GM18861 (cell line): ENCODE results near the gene KCNC4.

Experiments used
- ATAC-seq: cut with Tn5 transposase; IDR thresholded peaks from one replicate; pipeline ENCODE4 v1.9.1; 2021; ENCODE audit not compliant: unreplicated experiment

The KCNC4 gene

DNA sequence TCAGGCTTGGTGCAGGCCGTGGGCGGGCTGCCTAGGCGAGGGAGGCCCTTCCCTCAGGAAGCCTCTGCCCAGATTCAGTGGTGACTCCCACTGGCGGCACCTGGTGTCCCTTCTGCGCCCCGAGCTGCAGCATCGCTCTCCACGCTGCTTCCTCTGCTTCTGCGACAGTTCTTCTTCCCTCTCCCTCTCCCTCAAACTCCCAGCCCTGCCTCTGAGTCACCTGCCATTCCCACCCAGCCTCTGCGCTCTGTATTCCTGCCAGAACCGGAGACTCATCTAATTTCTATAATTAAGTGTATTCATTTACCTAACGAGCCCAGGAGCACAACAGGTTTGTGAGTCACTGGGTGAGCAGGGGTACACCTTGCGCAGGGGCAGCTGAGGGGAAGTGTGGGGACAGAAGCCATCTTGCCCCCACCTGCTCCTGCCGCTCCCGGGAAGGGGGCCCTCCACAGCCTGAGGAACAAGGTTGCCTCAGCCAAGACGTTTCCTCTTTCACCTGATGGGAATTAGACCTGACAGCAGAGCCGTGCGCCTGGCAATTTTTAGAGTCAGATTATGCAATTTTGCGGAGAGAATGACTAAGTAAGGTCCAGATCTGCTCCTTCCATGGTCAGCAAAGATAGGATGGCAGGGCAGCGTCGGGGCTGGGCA lies 19.4 kb downstream of the KCNC4 start:
- no peak for ATAC-seq

DNA sequence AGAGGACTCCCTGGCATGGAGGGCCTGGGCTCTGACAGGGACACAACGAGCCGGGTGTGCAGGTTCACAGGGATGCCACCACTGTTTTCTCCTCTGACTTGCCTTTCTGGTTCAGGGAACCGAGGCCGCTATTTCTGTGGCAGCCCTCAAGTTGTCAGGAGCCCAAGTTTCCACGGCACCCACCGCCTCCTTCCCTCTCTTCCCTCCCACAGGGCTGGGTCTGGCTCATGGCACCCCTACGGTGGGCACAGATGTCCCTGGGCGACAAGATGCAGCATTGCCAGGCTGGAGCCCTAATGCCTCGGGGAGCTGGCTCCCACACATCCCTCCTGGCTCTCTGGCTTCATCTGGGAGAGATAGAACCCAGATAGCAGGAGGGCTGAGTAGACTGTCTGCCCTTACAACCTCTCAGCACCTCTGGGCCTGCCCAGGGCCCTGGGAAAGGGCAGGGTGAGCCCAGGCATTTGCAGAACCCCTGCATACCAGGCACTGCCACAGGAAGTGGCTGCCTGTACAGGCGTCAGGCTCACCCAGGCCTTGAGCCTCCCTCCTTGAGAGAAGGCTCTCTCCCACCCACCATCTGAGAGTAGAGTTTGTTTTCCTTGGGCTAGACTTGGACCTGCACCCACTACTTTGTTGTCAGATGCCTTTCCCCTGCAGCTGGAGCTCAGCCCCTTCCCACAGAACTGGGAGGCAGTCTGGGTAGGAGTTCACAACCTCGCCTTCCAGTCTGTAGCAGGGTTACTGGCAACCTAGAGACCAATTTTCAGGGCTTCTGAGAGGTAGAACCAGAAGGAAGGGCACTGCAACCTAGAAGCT lies 20.5 kb downstream of the KCNC4 start:
- ATAC-seq: no peak

DNA sequence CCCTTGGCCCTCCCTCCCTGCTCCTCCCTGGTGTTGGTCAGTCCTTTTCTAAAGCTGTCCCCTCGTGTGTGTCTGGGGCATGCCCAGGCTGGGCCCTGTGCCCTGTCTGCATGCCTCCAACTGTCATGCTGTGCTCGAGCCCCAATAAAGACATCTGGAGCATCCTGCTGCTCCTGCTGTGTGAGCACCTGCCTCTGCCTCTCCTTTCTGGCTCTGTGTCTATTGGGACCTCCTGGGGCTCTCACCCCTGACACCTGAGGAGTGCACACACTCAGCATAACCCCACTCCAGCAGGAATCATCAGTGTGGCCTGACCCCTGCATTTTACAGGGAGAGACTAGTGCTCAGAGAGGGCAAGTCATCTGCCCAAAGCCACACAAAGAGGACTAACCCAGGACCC lies 23.7 kb downstream of the KCNC4 start:
- ATAC-seq: no peak

DNA sequence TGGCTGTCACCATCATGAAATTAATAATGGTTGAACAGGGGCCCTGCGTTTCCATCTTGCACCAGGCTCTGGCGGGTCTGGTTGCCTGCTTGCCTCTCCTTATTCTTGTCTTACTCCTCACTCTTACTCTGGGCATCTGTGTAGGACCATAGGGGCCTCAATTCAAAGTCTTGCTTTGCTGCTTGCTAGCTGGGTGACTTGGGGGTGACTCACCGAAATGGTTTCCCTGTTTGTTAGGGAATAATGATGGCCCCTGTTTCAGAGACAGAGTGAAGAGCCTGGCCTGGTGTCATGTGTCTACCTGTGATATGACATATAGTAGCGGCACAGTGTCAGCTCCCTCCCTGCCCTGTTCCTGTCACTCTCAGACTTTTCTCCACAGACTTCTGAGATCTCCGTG lies 24.6 kb downstream of the KCNC4 start:
- no peak for ATAC-seq

DNA sequence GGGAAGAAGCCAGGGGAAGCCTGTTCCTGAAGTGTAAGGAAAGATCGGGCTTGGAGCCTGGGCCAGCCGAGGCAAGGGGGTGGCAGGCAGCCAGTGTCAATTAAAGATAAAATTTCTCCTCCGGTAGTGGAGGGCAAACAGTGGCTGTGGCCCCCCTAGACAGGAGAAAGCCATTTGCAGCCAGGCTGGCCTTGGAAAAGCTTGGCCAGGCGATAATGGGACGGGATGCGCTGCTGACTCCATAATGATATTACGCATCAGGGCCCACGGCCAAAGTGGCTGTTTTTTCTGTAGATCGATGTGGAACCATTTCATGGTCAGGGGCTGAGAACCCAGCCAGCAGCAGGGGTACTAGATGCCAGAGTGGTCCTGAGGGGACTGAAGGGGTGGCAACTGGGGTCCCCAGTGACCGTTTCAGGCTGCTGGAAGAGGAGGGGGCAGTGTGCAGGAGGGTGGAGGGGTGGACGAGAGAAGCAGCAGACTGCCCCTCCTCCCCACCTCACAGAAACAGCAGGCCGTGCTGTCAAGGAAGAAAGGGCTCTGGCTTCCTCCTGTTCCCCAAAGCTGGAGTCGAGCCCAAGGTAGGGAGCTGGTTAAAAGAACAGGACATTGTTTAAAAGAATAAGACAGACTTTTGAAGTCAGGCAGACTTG lies 25.2 kb downstream of the KCNC4 start:
- no peak for ATAC-seq

DNA sequence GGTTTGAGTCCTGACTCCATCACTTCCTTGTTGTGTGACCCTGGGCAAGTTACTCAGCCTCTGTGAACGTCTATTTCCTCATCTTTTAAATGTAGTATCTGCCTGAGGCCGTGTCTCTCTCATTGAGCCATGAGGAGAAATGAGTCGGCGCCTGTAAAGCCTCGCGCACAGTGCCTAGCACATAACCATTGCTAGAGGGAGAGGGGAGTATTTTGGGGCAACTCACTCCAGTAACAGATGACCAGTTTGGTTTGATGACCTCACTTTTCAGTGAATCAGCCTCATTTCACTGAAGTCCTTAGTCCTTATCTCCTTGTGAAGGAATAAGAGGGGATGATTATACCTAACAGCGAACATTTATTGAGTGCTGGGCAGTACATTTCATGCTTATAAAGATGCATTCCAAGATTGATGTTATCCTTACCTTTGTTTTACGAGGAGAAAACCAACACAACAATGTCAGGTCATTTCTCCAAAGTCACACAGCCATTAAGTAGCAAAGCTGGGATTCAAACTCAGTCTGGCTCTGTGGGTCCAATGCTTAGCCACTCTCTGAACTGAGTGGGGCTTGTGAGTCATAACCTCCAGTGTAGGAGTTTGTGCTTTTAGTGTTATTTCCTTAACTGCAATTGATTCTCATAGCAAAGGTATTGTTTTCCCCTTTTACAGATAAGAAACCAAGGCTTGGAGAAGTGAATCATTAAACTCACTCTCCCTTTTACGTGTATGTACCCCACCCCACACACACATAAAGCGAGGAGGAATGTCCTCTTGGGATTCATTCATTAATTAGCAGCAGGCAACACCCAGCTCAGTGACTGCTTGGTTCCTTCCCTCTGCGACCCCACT lies 25.9 kb downstream of the KCNC4 start:
- ATAC-seq: no peak

DNA sequence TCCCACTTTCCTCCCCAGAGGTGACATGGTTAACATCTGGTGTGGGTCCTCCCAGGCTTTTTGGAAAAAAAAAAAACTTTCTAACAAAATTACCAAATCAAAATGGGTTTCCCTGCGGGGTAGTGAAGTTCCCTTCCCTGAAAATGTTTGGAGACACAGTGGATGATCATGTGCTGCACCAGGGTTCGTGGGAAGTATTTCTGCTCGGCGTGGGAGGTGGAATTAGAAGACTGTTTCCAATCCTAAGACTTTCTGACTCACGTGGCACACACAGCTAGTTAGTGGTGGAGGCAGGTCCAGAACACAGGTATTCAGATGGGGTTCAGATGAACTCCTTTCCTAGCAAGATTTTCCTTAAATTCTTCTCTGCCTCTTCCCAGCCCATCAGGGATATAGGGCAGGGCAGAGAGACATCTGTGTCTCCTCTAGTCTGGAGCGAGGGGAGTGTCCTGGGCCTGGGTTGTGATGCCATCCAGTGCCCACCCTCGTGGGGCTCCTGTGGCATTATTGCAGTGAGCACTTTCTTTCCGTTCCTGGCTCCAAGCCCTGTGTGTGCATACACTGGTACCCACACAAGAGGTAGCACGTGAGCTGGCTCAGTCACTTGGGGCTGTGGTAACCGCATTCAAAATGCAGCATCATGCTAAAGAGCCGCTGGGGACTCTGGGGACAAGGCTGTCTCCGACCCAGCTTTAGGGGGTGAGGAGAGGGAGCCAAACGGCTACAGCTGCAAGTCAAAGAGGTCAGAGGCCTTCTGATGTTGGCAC lies 27.5 kb downstream of the KCNC4 start:
- ATAC-seq: peak; percentile 57

DNA sequence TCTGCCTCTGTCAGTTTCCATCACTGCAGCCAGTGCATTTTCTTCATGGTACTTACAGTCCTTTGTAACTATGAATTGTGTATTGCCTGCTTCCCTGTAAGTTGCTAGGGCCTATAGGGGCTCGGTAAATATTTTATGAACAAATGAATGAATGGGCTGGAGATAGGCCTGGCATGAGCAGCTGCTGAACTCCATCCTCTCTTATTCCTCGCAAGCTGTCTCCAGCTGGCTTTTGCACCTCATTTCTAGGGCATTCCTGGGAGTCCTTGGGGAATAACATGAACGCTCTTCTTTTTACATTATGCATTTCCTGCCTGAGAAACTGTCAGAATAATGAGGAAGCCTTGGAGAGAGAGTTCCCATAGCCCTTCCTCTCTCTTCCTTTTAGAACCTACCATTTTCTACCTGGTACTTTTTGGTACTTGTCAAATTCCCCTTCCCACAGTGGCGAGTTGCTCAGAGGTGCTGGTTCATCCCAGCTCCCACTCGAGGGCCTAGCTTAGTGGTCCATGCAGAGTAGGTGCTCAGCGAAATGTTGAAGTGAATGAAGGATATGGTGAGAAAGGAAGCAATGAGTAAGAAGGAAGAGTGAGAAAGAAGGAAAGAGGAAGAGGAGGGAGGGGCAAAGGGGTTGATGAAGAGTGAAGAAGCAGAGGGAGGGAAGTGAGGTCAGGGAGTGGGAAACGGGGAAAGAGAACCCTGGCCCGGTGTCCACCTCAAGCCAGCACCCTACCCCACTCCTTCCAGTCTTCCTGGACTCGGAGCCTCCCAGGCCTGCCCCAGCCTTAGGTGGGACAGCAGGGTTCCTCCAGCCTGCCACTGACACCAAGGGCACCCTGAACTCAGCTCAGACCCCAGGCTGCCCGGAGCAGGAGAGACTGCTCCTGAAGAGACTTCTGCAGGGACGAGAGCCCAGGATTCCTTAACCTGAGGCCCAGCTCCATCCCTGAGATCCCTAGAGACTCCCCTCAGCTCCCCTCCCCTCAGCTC lies 29.6 kb downstream of the KCNC4 start:
- ATAC-seq: no peak

DNA sequence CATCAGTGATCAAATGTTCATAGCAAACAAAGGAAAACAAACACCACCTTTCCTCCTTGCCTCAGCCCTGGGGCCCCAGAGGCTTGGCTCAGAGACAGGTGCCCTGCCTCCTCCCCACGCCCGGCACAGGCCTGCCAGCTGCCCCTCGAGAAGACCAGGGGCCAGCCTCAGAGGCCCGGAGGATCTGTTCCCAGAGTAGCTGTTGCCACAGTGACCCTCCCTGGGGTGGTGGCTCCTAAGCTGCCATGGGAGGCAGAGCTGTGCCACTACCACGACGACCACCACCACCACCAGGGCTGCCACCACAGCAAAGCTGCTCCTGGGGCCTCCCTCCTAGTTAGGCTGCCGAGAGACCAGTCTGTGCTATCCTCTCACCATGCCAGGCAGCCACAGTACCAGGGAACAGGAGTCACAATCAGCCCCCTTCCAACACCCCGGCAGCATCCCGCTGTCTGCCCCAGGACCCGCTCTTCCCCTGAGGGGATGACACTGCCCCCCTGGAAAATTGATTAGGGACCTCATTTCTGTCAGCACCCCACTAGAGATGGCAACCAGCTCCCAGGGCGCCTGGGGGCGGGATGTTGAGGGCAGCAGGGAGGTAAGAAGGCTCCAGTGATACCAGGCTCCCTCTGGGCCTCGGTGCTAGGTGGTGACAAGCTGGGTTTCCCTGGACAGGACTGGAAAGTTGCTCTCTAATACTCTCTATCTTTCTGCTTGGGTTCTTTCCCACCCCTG lies 30.5 kb downstream of the KCNC4 start:
- ATAC-seq: no peak

DNA sequence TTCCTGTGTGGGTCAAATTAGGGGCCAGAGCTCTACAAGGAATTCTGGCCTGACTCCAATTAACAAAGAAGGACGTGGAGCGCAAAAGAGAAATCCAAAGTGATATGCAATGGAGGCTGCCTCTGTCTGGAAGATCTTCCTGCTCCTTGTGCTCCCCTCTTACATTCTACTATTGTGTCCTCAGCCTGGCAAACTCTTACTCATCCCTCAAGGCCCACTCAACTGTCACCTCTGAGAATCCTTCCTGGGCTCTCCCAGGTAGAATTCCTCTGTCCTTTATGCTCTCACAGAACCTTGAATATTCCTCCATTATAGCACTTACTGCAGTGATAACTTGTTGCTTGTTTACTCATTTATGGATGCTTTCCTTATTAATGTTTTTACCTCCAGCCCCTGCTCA lies 31.4 kb downstream of the KCNC4 start:
- ATAC-seq: no peak

DNA sequence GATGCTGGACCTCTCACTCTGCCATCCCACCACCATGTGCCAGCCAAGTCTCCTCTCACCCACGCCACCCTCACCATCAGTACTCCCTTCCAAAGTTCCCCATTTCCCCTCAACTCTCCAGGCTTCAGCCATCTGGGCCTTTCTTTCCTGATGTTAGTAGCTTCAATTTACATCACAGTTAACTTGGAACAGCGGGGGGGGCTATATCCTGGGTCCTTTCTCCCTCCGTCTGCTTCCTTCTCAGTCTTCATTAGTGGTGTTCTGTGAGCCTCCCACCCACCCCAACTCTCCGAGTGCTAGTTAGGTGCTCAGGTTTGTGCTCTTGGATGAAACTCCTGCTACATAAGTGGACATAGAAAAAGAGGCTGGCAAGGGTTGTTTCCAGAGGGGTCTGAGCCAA lies 31.9 kb downstream of the KCNC4 start:
- ATAC-seq: no peak

DNA sequence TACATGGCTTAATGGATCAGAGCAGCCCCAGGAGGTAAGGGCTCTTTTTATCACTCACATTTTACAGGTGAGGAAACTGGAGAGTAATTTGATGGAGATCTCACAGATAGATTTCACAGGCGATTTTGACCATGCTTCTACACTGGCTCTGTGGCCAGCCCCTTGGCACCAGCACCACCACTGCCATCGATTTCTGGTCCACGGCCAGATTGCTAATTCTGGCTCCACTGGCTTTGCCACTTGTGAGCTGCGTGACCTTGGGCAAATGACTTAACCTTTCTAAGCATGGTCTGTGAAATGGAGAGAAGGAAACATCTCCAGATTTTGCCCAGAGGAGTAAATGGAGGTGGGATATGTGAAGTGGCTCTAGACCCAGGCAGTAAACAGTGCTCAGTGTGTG lies 32.6 kb downstream of the KCNC4 start:
- ATAC-seq: no peak

DNA sequence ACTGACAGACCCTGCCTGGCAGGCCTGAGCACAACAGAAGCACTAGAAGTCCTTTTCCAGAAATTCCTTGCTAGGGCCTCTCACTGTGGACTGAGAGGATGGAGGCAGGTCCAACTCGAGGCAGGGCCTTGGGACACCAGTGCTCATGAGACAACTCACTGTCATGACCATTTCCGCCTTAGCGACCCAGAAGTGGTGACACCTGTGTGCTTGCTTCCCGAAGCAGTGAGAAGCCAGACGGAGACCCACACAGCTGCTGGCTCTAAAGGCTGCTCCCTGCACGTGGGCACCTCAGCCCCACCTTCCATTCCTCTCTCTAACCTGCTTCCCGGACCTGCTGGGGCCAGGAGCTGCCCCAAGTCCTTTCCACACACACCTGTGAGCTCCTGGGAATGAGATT lies 33.0 kb downstream of the KCNC4 start:
- no peak for ATAC-seq

DNA sequence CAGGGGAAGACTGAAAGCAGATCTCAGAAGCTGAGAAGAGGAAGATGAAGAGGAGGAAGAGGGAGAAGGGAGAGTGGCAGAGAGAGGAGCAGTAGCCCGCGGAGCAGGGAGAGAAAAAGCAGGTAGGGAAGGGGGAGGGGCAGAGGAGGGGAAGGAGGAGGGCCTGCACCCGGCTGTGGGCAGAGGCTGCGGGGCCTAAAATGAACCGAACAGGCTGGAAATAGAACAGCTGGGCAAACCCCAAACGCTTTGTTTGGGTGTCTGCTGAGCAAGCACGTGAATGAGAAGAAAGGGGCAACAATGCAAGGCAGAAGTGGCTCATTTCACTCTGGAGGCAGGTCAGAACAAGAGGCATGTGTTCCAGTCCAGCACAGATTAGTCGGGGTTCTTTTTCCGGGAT lies 33.5 kb downstream of the KCNC4 start:
- ATAC-seq: no peak

DNA sequence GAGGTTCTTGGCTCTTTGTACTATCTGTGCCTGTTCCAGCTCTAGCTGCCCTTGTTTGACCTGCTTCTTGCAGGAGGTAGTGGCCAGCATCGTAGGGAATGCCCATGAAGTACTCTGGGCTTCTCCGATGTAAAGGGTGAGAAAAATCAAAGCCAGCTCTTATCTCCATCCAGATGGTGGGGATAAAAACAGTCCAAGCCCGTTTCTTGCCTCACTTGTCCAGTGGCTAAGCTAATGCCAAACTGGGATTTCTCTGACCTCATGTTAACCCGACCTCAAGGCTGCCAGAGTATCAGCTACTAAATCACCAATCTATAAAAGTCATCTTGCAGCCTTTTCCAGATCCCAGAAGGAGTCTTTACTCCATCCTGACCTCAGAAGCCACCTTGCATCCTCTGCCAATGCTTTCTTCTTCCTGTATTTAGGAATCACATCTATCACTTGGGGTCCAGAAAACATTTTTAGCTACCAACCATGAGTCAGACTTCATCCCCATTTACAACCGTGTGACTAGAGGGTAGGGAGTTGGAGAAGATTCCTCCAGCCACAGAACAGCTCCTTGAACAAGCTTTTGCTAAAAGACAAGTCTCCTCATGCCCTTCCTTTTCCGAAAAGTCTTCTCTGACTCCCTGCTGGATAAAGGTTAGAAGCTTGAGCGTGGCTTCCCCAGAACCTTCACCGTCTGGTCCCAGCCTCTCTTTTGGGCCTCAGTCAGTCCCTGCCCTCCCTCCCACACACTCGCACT lies 35.9 kb downstream of the KCNC4 start:
- ATAC-seq: no peak

DNA sequence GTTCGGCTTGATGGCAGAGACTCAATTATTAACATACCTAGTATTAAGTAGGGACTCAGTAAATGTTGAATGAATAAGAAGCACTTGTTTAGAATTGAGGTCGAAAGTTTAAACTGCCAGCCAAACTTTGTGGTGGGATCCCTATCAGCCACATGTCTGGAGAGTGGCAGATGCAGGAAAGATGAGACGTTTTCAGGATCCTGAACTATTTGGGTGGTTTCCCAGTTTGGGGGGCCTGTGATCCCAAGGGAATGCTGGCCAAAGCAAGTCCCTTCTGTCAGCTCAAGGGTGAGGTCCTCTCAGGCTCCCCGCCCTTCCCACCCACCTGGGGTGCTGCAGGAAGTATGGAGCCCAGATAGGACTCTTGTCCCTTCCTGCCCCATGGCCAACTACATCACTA lies 38.6 kb downstream of the KCNC4 start:
- ATAC-seq: no peak

DNA sequence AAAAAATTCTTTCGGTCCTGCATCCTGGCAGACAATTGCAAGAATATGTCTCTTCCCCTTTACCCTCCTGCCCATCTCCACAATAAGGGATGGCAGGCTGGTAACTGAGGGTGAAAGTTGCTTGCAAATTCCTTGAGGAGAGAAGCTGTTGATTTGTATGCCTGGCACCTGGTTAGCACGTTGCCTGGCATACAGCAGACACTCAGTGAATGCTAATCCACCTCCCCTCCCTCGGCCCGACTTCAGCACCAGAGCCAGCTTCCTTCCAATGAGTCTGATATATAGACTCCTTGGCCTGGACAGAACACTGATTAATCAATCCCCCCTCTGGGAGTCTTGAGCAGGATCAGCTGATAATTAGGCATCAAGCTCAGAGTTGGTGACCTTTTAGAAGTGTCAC lies 39.1 kb downstream of the KCNC4 start:
- ATAC-seq: no peak

DNA sequence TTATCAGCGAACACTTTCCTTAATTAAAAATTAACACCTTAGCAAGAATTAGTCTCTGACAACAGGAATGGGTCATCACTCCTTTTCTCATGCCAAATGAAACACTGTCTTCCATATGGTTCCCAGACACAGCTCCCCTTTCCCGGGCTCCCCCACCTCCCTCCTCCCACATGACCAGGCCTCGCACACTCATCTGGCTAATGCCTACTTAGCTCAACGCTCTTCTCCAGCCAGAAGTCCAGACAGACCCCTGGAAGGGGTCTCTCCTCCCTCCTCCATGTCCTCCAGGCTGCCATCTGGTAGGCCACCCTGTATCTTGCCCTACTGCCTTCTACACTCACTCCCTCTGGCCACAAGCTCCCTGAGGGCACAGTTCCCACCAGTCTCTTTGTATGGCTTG lies 39.9 kb downstream of the KCNC4 start:
- no peak for ATAC-seq
